GM23338 (cell line): ENCODE data around the gene KLHL8.

Experiments
- EZH2 ChIP-seq: fragments of 200-600 bp; sonication (generic); IDR thresholded peaks from one replicate; pipeline ENCODE4 v1.8.0; 2017; ENCODE audit warnings: antibody characterized with exemption, mild to moderate bottlenecking, low read depth; ENCODE audit not compliant: unreplicated experiment
- POLR2AphosphoS5 ChIP-seq: IDR thresholded peaks from 2 replicates; pipeline ENCODE4 v1.6.1; 2016; ENCODE audit warnings: antibody characterized with exemption, low read depth
- TF ChIP-seq, protein P1 (sequence below), 2 experiments: fragments of 200-600 bp in 1 of 2; sonication (generic) in 1 of 2; conservative IDR thresholded peaks; 2 replicates each; pipeline versions ENCODE4 v1.5.1 to v1.6.1; 2016 to 2017; ENCODE audit warnings: antibody characterized with exemption in 2 of 2, low read depth in 2 of 2, mild to moderate bottlenecking in 2 of 2, moderate library complexity in 1 of 2

DNA sequence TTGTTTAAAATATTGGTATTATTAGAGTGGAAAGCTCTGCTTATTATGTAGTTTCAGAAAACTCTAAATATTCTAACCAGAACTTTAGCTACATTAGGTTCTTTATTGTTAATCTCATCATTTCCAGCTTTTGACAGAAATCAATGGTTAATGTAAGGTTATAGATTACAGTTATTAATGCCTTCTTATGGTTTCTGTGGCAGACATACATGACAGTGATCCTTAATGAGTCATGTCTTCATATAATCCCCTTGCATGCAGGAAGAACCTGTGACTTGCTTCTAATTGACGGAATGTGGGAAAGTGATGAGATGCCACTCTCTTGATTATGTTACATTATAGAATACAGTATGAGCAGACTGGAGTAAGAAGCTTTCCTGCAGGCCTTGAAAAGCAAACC is 23.5 kb downstream of the KLHL8 start:
- TF ChIP-seq, protein P1, sequence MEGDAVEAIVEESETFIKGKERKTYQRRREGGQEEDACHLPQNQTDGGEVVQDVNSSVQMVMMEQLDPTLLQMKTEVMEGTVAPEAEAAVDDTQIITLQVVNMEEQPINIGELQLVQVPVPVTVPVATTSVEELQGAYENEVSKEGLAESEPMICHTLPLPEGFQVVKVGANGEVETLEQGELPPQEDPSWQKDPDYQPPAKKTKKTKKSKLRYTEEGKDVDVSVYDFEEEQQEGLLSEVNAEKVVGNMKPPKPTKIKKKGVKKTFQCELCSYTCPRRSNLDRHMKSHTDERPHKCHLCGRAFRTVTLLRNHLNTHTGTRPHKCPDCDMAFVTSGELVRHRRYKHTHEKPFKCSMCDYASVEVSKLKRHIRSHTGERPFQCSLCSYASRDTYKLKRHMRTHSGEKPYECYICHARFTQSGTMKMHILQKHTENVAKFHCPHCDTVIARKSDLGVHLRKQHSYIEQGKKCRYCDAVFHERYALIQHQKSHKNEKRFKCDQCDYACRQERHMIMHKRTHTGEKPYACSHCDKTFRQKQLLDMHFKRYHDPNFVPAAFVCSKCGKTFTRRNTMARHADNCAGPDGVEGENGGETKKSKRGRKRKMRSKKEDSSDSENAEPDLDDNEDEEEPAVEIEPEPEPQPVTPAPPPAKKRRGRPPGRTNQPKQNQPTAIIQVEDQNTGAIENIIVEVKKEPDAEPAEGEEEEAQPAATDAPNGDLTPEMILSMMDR (conservative IDR thresholded peaks at IDR 0.05; ENCODE audit: low read depth in 2 of 2) = no peak
- TF ChIP-seq EZH2 = no peak
- TF ChIP-seq POLR2AphosphoS5 = no peak
